HCT116 (cell line): ENCODE results near the gene STK11.

Experiments
- CEBPB ChIP-seq: IDR thresholded peaks from 2 replicates; pipeline ENCODE4 v1.6.1; 2012; ENCODE audit warnings: low read depth
- CTCF ChIP-seq, 3 experiments: fragments of 200-600 bp in 1 of 3; sonication (generic) in 1 of 3; IDR thresholded peaks in 2 of 3; conservative IDR thresholded peaks in 1 of 3; 2 replicates each; pipeline ENCODE4 v1.5.1; 2012 to 2017; ENCODE audit warnings: low read depth in 2 of 3, low read length in 2 of 3, antibody characterized with exemption in 1 of 3, borderline replicate concordance in 1 of 3, control low read depth in 1 of 3, mild to moderate bottlenecking in 1 of 3, mixed read lengths in 1 of 3, mixed run types in 1 of 3, moderate library complexity in 1 of 3; ENCODE audit not compliant: insufficient read depth in 1 of 3
- EZH2 ChIP-seq: fragments of 200-600 bp; sonication (generic); IDR thresholded peaks from 2 replicates; pipeline ENCODE4 v1.6.1; 2017; ENCODE audit warnings: antibody characterized with exemption, mixed run types
- EZH2phosphoT487 ChIP-seq: fragments of 200-600 bp; IDR thresholded peaks from 2 replicates; pipeline ENCODE4 v1.6.1; 2018; ENCODE audit warnings: antibody characterized with exemption, borderline replicate concordance
- MAX ChIP-seq: IDR thresholded peaks from 2 replicates; pipeline ENCODE4 v1.6.1; 2012
- POLR2A ChIP-seq: IDR thresholded peaks from 2 replicates; pipeline ENCODE4 v1.7.0; 2011; ENCODE audit warnings: borderline replicate concordance; ENCODE audit not compliant: insufficient read depth, insufficient read length; ENCODE audit errors: extremely low read depth
- POLR2AphosphoS5 ChIP-seq: IDR thresholded peaks from 2 replicates; pipeline ENCODE4 v1.6.1; 2011; ENCODE audit warnings: mild to moderate bottlenecking, low read depth, low read length, moderate library complexity
- RAD21 ChIP-seq: IDR thresholded peaks from 2 replicates; pipeline ENCODE4 v1.6.1; 2012; ENCODE audit warnings: low read depth, mild to moderate bottlenecking
- REST ChIP-seq: IDR thresholded peaks from 2 replicates; pipeline ENCODE4 v1.6.1; 2012; ENCODE audit warnings: low read depth
- SP1 ChIP-seq: IDR thresholded peaks from 2 replicates; pipeline ENCODE4 v1.6.1; 2012; ENCODE audit warnings: low read depth
- YY1 ChIP-seq: IDR thresholded peaks from 2 replicates; pipeline ENCODE4 v1.6.1; 2011; ENCODE audit warnings: low read length, low read depth, moderate library complexity, mild to moderate bottlenecking; ENCODE audit not compliant: insufficient replicate concordance; ENCODE audit errors: extremely low read depth
- ZNF274 ChIP-seq: fragments of 200-500 bp; sonication (Bioruptor generic); IDR thresholded peaks from 2 replicates; pipeline ENCODE4 v1.6.1; 2014; ENCODE audit warnings: mild to moderate bottlenecking, low read depth, low read length, inconsistent platforms

GRCh38 chr19:1249990-1250436, 44.4 kb downstream of the STK11 start:
- no peak for TF ChIP-seq MAX
- no peak for TF ChIP-seq CTCF (IDR thresholded peaks at IDR 0.05 in 2 of 3, conservative IDR thresholded peaks at IDR 0.05 in 1 of 3; ENCODE audit: borderline replicate concordance in 1 of 3, insufficient read depth in 1 of 3, low read depth in 2 of 3, low read length in 2 of 3)
- no peak for TF ChIP-seq POLR2A
- TF ChIP-seq POLR2AphosphoS5 = no peak
- TF ChIP-seq ZNF274 = no peak
- no peak for TF ChIP-seq YY1
- no peak for TF ChIP-seq EZH2phosphoT487
- no peak for TF ChIP-seq REST
- TF ChIP-seq RAD21 = no peak
- TF ChIP-seq EZH2 = no peak
- TF ChIP-seq CEBPB = no peak
- TF ChIP-seq SP1 = no peak
